ENCODE results near the gene MCM7.
A peak's percentile ranks its signal among the peaks of the same experiment; 100 is the strongest.

The MCM7 gene

GRCh38 chr7:100081535-100082102 lies 19.6 kb downstream of the MCM7 start, which contains the start of gene ZNF3:
Gene ZNF3 (minus strand): TSS chr7:100081723. CDS start chr7:100077357, 4,366 bp downstream.
- DNase-seq (ENCODE audit: extremely low read depth, low read depth) = peak; percentile 98
- H3K4me3 ChIP-seq (replicated peaks; ENCODE audit: low read depth, low read length) = peak within 1 kb of the TSS; percentile 92
- TF ChIP-seq CTCF (IDR thresholded peaks at IDR 0.05; ENCODE audit: low read depth, low read length, missing control alignments) = peak; percentile 83

- H3K4me3 ChIP-seq (replicated peaks; ENCODE audit: low read depth, low read length) = peak overlapping the region; percentile 92
- no peak for DNase-seq (ENCODE audit: extremely low read depth, low read depth)
- no peak for TF ChIP-seq CTCF (IDR thresholded peaks at IDR 0.05; ENCODE audit: low read depth, low read length, missing control alignments)
Observed at GRCh38 chr7:100080907-100081534, 20.2 kb downstream of the MCM7 start.

- no peak for DNase-seq (ENCODE audit: extremely low read depth, low read depth)
- TF ChIP-seq CTCF (IDR thresholded peaks at IDR 0.05; ENCODE audit: low read depth, low read length, missing control alignments) = no peak
- H3K4me3 ChIP-seq (replicated peaks; ENCODE audit: low read depth, low read length) = no peak overlapping the region
Observed at GRCh38 chr7:100079024-100079560, 22.1 kb downstream of the MCM7 start.

GRCh38 chr7:100077205-100077604 lies 24.0 kb downstream of the MCM7 start:
- no peak overlapping the region for H3K4me3 ChIP-seq (replicated peaks; ENCODE audit: low read depth, low read length)
- TF ChIP-seq CTCF (IDR thresholded peaks at IDR 0.05; ENCODE audit: low read depth, low read length, missing control alignments) = no peak
- no peak for DNase-seq (ENCODE audit: extremely low read depth, low read depth)

GRCh38 chr7:100075418-100075817 lies 25.8 kb downstream of the MCM7 start:
- no peak for TF ChIP-seq CTCF (IDR thresholded peaks at IDR 0.05; ENCODE audit: low read depth, low read length, missing control alignments)
- no peak overlapping the region for H3K4me3 ChIP-seq (replicated peaks; ENCODE audit: low read depth, low read length)
- DNase-seq (ENCODE audit: extremely low read depth, low read depth) = no peak

GRCh38 chr7:100074841-100075240 lies 26.4 kb downstream of the MCM7 start:
- no peak for DNase-seq (ENCODE audit: extremely low read depth, low read depth)
- H3K4me3 ChIP-seq (replicated peaks; ENCODE audit: low read depth, low read length) = no peak overlapping the region
- no peak for TF ChIP-seq CTCF (IDR thresholded peaks at IDR 0.05; ENCODE audit: low read depth, low read length, missing control alignments)

All from HFF-Myc (cell line).